Keratinocyte (primary cell): Measurements from ENCODE around the gene FBLIM1. TPM values are rescaled to one million over a fixed set of nuclear protein-coding genes. Genes with fewer than 3 reads are reported as not detected.
"Not testable (repeated sequence)": the region's sequence is repeated elsewhere in the genome, so short reads cannot be mapped to it uniquely, and the experiment has no call there.

Source experiments
- DNase-seq: peaks from one replicate; pipeline ENCODE4 v3.0.0-alpha.2; 2011; ENCODE audit warnings: low read depth, missing footprints, low spot score
- FAIRE-seq: peaks from 2 replicates; lab custom pipeline; 2011; peaks lifted over from hg19 to GRCh38; lab: Jason Lieb, UNC
- H2AFZ ChIP-seq: 2 replicates; pipeline ENCODE4 v1.6.0; 2012; ENCODE audit warnings: low read length, control low read depth, inconsistent platforms; ENCODE audit not compliant: control insufficient read depth
- H3K27ac ChIP-seq: 2 replicates; pipeline ENCODE4 v1.5.1; 2011; ENCODE audit warnings: low read length; ENCODE audit not compliant: control insufficient read depth, insufficient read depth
- H3K27me3 ChIP-seq: 3 replicates; pipeline ENCODE4 v1.6.0; 2011; ENCODE audit warnings: low read length; ENCODE audit not compliant: control insufficient read depth, insufficient read depth; ENCODE audit errors: extremely low read depth
- H3K36me3 ChIP-seq, 2 experiments: 2 replicates in 1 of 2; 3 replicates in 1 of 2; pipeline ENCODE4 v1.5.1; 2011; ENCODE audit warnings: low read length in 2 of 2, mild to moderate bottlenecking in 1 of 2; ENCODE audit not compliant: control insufficient read depth in 2 of 2, insufficient read depth in 2 of 2; ENCODE audit errors: extremely low read depth in 1 of 2
- H3K4me1 ChIP-seq: 3 replicates; pipeline ENCODE4 v1.5.1; 2011; ENCODE audit warnings: low read length; ENCODE audit not compliant: control insufficient read depth, insufficient read depth; ENCODE audit errors: extremely low read depth
- H3K4me2 ChIP-seq: 3 replicates; pipeline ENCODE4 v1.6.0; 2011; ENCODE audit warnings: low read depth, low read length; ENCODE audit not compliant: control insufficient read depth, insufficient read depth; ENCODE audit errors: extremely low read depth
- H3K4me3 ChIP-seq, 3 experiments: fragments of 200-600 bp in 1 of 3; sonication (generic) in 1 of 3; 2 replicates in 2 of 3; 3 replicates in 1 of 3; pipeline ENCODE4 v1.5.1; 2011 to 2016; ENCODE audit warnings: low read length in 3 of 3, mild to moderate bottlenecking in 3 of 3, control low read depth in 2 of 3, inconsistent platforms in 1 of 3, low read depth in 1 of 3, mixed read lengths in 1 of 3, mixed run types in 1 of 3, moderate library complexity in 1 of 3; ENCODE audit not compliant: control insufficient read depth in 2 of 3, insufficient read depth in 2 of 3; ENCODE audit errors: extremely low read depth in 1 of 3
- H3K79me2 ChIP-seq: 2 replicates; pipeline ENCODE4 v1.6.0; 2012; ENCODE audit warnings: low read length; ENCODE audit not compliant: control insufficient read depth, insufficient read depth
- H3K9ac ChIP-seq: 3 replicates; pipeline ENCODE4 v1.6.0; 2011; ENCODE audit warnings: low read length; ENCODE audit not compliant: control insufficient read depth, insufficient read depth; ENCODE audit errors: extremely low read depth
- H3K9me1 ChIP-seq: 3 replicates; pipeline ENCODE4 v1.6.0; 2011; ENCODE audit warnings: low read length; ENCODE audit not compliant: control insufficient read depth, insufficient read depth; ENCODE audit errors: extremely low read depth
- H3K9me3 ChIP-seq: 2 replicates; pipeline ENCODE4 v1.5.1; 2012; ENCODE audit warnings: low read depth, low read length; ENCODE audit not compliant: control insufficient read depth
- H4K20me1 ChIP-seq: 3 replicates; pipeline ENCODE4 v1.6.0; 2011; ENCODE audit warnings: low read length; ENCODE audit not compliant: control insufficient read depth, insufficient read depth; ENCODE audit errors: extremely low read depth
- EZH2 ChIP-seq: IDR thresholded peaks from one replicate; pipeline ENCODE4 v1.6.1; 2012; ENCODE audit warnings: inconsistent platforms, mild to moderate bottlenecking, low read length, moderate library complexity
- dilution Hi-C: fragments of 300-500 bp; cut with MboI; formaldehyde crosslinking; loops from one replicate; pipeline ENCODE4 v1.7.0; 2020; ENCODE audit warnings: low sequenced_read_pairs; ENCODE audit not compliant: extremely low pct_ligation_motif_present
- polyA plus RNA-seq, 5 experiments: library from polyadenylated mRNA; depleted of rRNA in 3 of 5; stranded (reverse) in 3 of 5; stranded (forward) in 1 of 5; unstranded in 1 of 5; fragments of >200 nt; gene quantifications; 1 replicate in 1 of 5; 2 replicates in 3 of 5; 3 replicates in 1 of 5; pipeline versions ENCODE4 v1.2.1 to v1.2.3, GENCODE V29; 2011 to 2012; ENCODE audit warnings: missing spikeins in 2 of 5, low read depth in 1 of 5, low replicate concordance in 1 of 5
- TF ChIP-seq, protein P1 (sequence below), 3 experiments: IDR thresholded peaks in 1 of 3; conservative IDR thresholded peaks in 1 of 3; optimal IDR thresholded peaks in 1 of 3; 2 replicates in 2 of 3; 3 replicates in 1 of 3; pipeline versions ENCODE3 to v1.5.1; 2011; ENCODE audit warnings: low read length in 3 of 3, mild to moderate bottlenecking in 3 of 3, moderate library complexity in 2 of 3, control low read depth in 1 of 3, inconsistent platforms in 1 of 3; ENCODE audit not compliant: insufficient read depth in 2 of 3; ENCODE audit errors: extremely low read depth in 1 of 3

The FBLIM1 gene
- polyA plus RNA-seq, 1 donor (not counting 4 experiments of a cell fraction or from before 2014, with no cell fraction given) = 144 TPM

DNA sequence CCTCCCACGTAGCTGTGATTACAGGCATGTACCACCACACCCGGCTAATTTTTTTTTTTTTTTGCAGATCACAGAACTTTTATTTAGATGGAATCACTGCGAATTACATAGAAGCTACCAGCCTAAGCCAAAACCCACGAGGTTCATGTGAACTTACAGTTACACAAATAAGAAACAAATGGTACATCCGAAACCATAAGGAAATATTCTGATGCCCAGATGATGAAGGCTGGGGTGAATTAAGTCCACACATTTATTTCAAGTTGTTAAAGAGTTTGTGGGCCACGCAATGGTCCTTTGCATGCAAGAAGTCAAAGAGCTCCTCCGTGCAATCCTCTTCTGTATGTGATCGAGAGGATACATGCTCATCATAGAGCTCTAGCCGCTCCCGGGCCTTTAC lies 48.5 kb downstream of the FBLIM1 start:
- no peak overlapping the region for H3K9ac ChIP-seq
- no peaks in the 10 kb centered on the region for H3K9me3 ChIP-seq
- H3K27ac ChIP-seq = no peak overlapping the region
- DNase-seq (no peak), FAIRE-seq (peak; percentile 53)
- no peak overlapping the region for H3K4me3 ChIP-seq
- H3K79me2 ChIP-seq = no peaks in the 10 kb centered on the region
- no peaks in the 10 kb centered on the region for H3K27me3 ChIP-seq
- dilution Hi-C loops = no loop called here
- no peak overlapping the region for H2AFZ ChIP-seq
- no peaks in the 10 kb centered on the region for H3K9me1 ChIP-seq
- H3K4me1 ChIP-seq = peaks cover 7% of the 10 kb centered on the region
- H3K4me2 ChIP-seq = no peak overlapping the region
- H4K20me1 ChIP-seq = no peaks in the 10 kb centered on the region
- TF ChIP-seq, protein P1, sequence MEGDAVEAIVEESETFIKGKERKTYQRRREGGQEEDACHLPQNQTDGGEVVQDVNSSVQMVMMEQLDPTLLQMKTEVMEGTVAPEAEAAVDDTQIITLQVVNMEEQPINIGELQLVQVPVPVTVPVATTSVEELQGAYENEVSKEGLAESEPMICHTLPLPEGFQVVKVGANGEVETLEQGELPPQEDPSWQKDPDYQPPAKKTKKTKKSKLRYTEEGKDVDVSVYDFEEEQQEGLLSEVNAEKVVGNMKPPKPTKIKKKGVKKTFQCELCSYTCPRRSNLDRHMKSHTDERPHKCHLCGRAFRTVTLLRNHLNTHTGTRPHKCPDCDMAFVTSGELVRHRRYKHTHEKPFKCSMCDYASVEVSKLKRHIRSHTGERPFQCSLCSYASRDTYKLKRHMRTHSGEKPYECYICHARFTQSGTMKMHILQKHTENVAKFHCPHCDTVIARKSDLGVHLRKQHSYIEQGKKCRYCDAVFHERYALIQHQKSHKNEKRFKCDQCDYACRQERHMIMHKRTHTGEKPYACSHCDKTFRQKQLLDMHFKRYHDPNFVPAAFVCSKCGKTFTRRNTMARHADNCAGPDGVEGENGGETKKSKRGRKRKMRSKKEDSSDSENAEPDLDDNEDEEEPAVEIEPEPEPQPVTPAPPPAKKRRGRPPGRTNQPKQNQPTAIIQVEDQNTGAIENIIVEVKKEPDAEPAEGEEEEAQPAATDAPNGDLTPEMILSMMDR (optimal IDR thresholded peaks at IDR 0.05 in 1 of 3, IDR thresholded peaks at IDR 0.05 in 1 of 3, conservative IDR thresholded peaks at IDR 0.05 in 1 of 3; ENCODE audit: extremely low read depth in 1 of 3, insufficient read depth in 2 of 3, low read length in 3 of 3) = no peak
- no peak for TF ChIP-seq EZH2
- no peaks in the 10 kb centered on the region for H3K36me3 ChIP-seq

DNA sequence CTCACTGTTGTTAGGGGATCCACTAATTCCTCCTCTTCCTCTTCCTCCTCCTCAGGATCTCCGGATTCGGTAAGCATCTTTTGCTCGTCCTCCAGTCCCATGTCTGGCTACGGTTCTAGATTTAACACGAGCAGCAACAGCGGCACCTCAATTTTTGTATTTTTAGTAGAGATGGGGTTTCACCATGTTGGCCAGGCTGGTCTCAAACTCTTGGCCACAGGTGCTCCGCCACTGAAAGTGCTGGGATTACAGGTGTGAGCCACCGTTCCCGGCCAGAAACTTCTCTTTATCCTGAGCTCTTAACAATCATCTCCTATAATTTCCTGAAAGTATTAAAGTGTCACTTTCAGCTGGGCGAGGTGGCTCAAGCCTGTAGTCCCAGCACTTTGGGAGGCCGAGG lies 49.0 kb downstream of the FBLIM1 start, which contains the start of gene UQCRHL:
Gene UQCRHL (minus strand): TSS at position 101 of the 400 bp plus-strand sequence. CDS start 0 bp downstream, at position 101.
- H3K4me1 ChIP-seq, H3K36me3 ChIP-seq, H3K9me3 ChIP-seq, H3K79me2 ChIP-seq, FAIRE-seq, H3K4me3 ChIP-seq, H3K9me1 ChIP-seq, dilution Hi-C loops, H3K27ac ChIP-seq, H4K20me1 ChIP-seq, H3K9ac ChIP-seq, H3K27me3 ChIP-seq, H2AFZ ChIP-seq, DNase-seq, H3K4me2 ChIP-seq: not testable (repeated sequence)

DNA sequence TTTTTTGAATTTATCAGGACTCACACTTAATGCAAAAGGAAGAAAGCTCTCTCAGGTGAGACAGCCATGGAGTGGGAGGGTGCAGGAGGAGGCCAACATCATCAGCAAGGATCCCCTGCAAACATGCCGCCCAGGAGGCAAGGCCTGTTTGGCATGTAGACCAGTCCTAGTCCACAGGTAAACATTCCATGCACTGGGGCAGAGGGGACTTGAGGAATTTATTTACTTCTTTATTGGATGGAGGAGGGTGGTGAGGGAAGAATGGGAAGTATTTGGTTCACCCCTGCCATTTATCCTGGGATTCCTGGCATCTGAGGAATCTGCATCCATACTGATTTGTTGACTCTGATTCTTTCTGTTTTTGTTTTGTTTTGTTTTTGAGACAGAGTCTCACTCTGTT lies 50.4 kb downstream of the FBLIM1 start:
- H3K27ac ChIP-seq = no peak overlapping the region
- H3K4me1 ChIP-seq = no peaks in the 10 kb centered on the region
- no peak overlapping the region for H3K4me2 ChIP-seq
- no peak for FAIRE-seq
- no peaks in the 10 kb centered on the region for H3K9me1 ChIP-seq
- no peak overlapping the region for H2AFZ ChIP-seq
- H4K20me1 ChIP-seq = no peaks in the 10 kb centered on the region
- H3K4me3 ChIP-seq = no peak overlapping the region
- H3K27me3 ChIP-seq = no peaks in the 10 kb centered on the region
- no peaks in the 10 kb centered on the region for H3K79me2 ChIP-seq
- TF ChIP-seq EZH2 = no peak
- TF ChIP-seq, protein P1 (optimal IDR thresholded peaks at IDR 0.05 in 1 of 3, IDR thresholded peaks at IDR 0.05 in 1 of 3, conservative IDR thresholded peaks at IDR 0.05 in 1 of 3; ENCODE audit: extremely low read depth in 1 of 3, insufficient read depth in 2 of 3, low read length in 3 of 3) = no peak
- DNase-seq = no peak
- no peaks in the 10 kb centered on the region for H3K9me3 ChIP-seq
- dilution Hi-C loops = no loop called here
- H3K9ac ChIP-seq = no peak overlapping the region
- no peaks in the 10 kb centered on the region for H3K36me3 ChIP-seq
